AG10803 (cell line): Measurements from ENCODE around the gene ANKFY1.
"Not testable (repeated sequence)": the region's sequence is repeated elsewhere in the genome, so short reads cannot be mapped to it uniquely, and the experiment has no call there.

Source experiments
- DNase-seq: peaks from one replicate; pipeline ENCODE4 v3.0.0; 2010; ENCODE audit warnings: low read depth
- H3K4me3 ChIP-seq: 2 replicates; pipeline ENCODE4 v1.5.1; 2011; ENCODE audit warnings: mild to moderate bottlenecking, low read length, control low read depth
- CTCF ChIP-seq: conservative IDR thresholded peaks from 2 replicates; pipeline ENCODE4 v1.5.1; 2011; ENCODE audit warnings: mild to moderate bottlenecking, low read length, control low read depth, inconsistent platforms

The ANKFY1 gene

GRCh38 chr17:4194796-4195195 lies 69.0 kb downstream of the ANKFY1 start:
- H3K4me3 ChIP-seq: no peak overlapping the region
- no peak for TF ChIP-seq CTCF
- no peak for DNase-seq

DNA sequence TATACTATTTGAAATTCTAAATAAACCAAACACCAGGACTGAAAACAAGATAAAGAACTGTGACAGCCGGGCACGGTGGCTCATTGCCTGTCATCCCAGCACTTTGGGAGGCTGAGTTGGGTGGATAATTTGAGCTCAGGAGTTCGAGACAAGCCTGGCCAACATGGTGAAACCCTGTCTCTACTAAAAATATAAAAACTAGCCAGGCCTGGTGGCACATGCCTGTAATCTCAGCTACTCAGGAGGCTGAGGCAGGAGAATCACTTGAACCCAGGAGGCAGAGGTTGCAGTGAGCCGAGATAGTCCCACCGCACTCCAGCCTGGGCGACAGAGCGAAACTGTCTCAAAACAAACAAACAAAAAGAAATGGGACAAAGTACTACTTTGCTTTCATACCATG lies 73.0 kb downstream of the ANKFY1 start:
- not testable (repeated sequence) for H3K4me3 ChIP-seq, DNase-seq

DNA sequence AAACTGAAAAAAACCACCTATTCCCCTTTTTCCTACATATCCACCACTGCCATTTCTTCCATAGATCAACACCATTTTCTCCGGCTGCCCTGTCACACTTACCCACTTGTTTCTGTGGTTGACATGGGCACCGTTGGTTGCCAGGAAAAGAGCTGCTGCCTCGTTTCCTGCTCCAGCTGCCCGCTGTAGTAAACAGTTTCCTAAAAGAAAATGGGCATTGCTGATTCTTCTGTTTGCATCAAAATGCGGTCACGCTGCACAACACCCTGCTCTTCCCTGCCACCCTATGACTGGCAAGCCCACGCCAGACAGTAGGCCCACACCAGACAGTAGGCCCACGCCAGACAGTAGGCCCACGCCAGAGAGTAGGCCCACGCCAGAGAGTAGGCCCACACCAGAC lies 74.5 kb downstream of the ANKFY1 start:
- DNase-seq: no peak
- TF ChIP-seq CTCF: no peak
- H3K4me3 ChIP-seq: no peak overlapping the region

GRCh38 chr17:4188076-4188475 lies 75.7 kb downstream of the ANKFY1 start:
- TF ChIP-seq CTCF: no peak
- no peak for DNase-seq
- no peak overlapping the region for H3K4me3 ChIP-seq

- TF ChIP-seq CTCF: no peak
- peak; percentile 3 for DNase-seq
- no peak overlapping the region for H3K4me3 ChIP-seq
Observed at GRCh38 chr17:4187076-4187475, 76.7 kb downstream of the ANKFY1 start.

GRCh38 chr17:4186357-4186881 lies 77.4 kb downstream of the ANKFY1 start:
- no peak for TF ChIP-seq CTCF
- DNase-seq: no peak
- no peak overlapping the region for H3K4me3 ChIP-seq

- no peak for DNase-seq
- TF ChIP-seq CTCF: no peak
- H3K4me3 ChIP-seq: no peak overlapping the region
Observed at GRCh38 chr17:4185656-4186055, 78.1 kb downstream of the ANKFY1 start.

- H3K4me3 ChIP-seq: no peak overlapping the region
- TF ChIP-seq CTCF: no peak
Observed at GRCh38 chr17:4184811-4185210, 79.0 kb downstream of the ANKFY1 start.

More at GRCh38 chr17:4184811-4185210, 79.0 kb downstream of the ANKFY1 start:
- no peak for DNase-seq
